HG02981 (cell line): ENCODE data around the gene NAT16.
"Not testable (repeated sequence)": the region's sequence is repeated elsewhere in the genome, so short reads cannot be mapped to it uniquely, and the experiment has no call there.

Experiments
- ATAC-seq: cut with Tn5 transposase; IDR thresholded peaks from one replicate; pipeline ENCODE4 v1.9.1; 2021; ENCODE audit warnings: mild to moderate bottlenecking, moderate library complexity; ENCODE audit not compliant: unreplicated experiment

The NAT16 gene

DNA sequence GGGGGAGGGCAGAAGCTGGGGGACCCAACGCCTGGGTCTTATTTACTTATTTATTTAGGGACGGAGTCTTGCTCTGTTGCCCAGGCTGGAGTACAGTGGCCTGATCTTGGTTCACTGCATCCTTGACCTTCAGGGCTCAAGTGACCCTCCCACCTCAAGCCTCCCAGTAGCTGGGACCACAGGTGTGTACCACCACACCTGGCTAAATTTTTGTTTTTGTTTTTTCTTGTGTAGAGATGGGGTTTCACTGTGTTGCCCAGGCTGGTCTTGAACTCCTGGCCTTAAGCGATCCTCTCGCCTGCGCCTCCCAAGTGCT lies 22.5 kb upstream of the NAT16 start:
- no peak for ATAC-seq

- no peak for ATAC-seq
Measured at GRCh38 chr7:101201695-101202602, 21.9 kb upstream of the NAT16 start.

DNA sequence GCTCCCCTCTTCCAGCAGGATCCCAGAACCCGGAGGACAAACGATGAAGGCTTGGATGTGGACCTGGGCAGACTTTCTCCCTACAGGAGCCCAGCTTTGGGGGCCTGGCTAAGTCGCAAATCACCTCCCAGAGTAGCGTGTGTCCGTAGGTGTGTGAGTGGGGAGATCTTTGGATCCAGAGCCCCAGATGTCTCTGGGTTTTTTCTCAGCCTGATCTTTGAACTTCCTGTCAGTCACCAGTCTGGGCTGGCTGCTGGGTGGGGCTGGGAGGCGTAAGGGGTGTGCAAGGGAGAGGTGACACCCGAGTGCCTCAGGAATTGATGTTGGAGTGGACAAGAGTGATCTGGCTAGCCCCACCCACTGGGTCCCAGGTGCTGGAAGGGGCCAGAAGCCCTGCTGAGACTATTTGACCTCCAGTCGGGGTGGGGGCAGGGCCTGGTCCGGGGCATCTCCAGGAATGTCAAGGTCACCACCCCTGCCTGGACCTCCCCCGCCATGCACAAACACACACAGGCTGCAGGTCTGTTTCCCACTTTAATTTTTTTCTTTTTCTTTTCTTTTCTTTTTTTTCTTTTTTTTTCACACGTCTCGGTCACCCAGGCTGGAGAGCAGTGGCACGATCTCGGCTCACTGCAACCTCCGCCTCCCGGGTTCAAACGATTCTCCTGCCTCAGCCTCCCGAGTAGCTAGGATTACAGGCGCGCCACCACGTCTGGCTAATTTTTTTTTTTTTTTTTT lies 20.9 kb upstream of the NAT16 start, which contains the start of gene MOGAT3:
MOGAT3 (minus strand) TSS at position 175 of the 738 bp plus-strand sequence. CDS start 182 bp downstream, outside the sequence.
- ATAC-seq, result no peak

DNA sequence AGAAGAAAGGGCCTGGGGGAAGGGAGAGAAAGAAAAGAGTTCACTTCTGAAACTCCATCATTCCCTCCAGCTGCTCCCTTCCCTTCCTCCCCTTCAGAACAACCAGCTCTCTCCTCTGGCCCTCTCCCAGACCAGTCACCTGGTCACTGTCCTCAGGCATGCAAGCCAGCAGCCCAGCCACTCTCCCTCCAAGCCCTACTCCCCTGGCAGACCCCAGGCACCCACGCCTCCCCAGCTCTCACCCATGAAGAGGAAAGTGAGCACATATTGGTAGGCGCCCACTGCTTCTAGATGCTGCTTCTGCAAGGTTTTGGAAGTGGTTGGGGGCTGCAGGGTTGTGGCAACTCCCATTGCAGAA lies 20.4 kb upstream of the NAT16 start:
- no peak for ATAC-seq

- ATAC-seq, result not testable (repeated sequence)
Measured at GRCh38 chr7:101199522-101199921, 19.4 kb upstream of the NAT16 start.

- no peak for ATAC-seq
Measured at GRCh38 chr7:101198476-101198875, 18.4 kb upstream of the NAT16 start.

DNA sequence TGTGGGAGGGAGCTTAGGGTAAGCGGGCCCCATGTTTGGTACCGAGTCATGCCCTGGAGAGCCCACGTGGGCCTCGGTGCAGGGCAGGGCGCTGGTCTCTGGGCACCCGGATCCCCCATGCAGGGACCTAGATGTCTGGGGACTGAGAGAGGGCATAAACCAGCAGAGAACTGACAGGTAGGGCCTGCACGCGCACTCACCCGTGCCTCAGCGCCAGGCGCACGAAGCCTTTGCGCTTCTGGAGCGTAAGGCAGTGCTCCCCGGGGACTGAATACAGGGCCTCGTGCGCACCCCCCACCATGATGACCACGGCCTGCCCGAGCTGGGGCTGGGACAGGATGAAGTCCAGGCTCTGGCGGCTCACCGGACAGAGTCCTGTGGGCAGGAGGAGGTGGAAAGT lies 17.9 kb upstream of the NAT16 start:
- ATAC-seq, result no peak

DNA sequence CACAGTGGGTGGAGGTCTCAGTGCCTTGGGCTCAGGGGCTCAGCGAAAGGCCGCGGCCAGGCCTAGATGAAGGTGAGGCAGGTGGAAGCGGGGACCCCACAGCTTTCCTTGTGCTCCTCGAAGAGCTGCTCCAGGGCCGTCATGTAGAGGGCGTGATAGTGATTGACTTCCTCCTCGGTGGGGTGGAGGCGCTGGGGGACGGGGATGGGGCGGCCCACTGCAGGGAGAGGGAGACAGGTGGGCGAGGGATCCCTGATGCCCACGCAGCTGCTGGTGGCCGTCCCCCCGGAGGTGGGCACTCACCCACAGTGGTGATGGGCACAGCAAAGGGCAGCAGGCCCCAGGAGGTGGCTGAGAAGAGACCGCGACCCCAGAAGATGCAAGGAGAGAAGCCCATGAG lies 15.8 kb upstream of the NAT16 start:
- ATAC-seq, result no peak

- no peak for ATAC-seq
Measured at GRCh38 chr7:101189109-101189508, 9.0 kb upstream of the NAT16 start.

- ATAC-seq, result no peak
Measured at GRCh38 chr7:101186844-101187428, 6.8 kb upstream of the NAT16 start.

DNA sequence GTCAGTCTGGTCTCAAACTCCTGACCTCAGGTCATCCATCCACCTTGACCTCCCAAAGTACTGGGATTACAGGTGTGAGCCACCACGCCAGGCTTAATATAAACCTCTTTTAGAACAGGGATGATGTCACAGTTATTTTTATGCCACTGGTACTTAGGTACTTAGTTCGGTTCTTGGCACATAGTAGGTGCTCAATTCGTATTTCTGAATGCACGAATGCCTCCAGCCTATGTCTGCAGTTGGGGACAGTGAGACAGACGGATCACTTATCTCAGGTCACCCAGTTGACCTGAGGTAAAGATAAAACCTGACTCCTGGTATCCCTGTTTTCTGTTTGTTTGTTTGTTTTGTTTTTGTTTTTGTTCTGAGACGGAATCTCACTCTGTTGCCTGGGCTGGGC lies 6.1 kb upstream of the NAT16 start:
- no peak for ATAC-seq

DNA sequence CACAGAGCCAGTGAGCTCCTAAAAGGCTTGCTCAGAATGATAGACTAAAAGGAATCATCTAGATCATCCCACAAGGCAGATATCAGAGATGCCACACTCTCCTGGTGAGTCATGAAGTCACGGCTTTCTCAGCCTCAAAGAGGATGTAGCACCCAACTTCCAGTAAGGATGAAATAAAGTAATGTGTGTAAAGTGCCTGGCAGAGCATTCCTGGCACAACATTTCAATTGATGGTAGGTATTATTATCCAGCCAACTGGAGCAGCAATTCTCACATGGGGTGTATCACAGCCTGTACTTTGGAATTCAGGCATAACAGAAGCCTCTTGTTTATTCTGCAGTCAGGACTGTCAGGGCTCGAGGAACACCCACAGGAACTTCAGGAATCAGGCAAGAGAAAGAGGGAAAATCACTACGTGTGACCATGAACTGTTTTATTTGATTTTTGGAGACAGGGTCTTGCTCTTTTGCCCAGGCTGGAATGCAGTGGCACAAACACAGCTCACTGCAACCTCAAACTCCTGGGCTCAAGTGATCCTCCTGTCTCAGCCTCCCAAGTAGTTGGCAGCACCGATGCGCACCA lies 5.3 kb upstream of the NAT16 start:
- ATAC-seq, result no peak

GRCh38 chr7:101179713-101180112 lies 380 bp downstream of the NAT16 start:
- no peak for ATAC-seq

GRCh38 chr7:101179117-101179516 lies 976 bp downstream of the NAT16 start:
- no peak for ATAC-seq

DNA sequence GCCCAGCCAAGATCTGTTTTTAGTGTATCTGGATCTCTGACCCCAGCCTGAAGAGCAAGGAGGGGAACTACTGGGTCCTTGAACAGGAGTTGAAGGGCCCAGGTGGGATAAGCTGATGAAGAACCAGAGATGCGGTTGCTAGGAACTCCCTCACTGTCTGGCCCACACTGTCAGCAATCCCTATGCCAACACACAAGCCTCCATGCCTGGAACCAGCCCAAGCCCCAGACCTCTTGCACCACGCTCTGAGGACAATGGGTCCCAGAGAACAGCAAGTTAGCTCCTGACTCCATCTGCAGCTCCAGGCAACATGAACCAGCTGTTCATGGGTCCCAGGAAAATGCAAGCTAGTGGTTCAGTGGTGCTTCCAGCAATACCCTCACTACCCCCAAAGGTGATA lies 2.4 kb downstream of the NAT16 start:
- ATAC-seq, result no peak

DNA sequence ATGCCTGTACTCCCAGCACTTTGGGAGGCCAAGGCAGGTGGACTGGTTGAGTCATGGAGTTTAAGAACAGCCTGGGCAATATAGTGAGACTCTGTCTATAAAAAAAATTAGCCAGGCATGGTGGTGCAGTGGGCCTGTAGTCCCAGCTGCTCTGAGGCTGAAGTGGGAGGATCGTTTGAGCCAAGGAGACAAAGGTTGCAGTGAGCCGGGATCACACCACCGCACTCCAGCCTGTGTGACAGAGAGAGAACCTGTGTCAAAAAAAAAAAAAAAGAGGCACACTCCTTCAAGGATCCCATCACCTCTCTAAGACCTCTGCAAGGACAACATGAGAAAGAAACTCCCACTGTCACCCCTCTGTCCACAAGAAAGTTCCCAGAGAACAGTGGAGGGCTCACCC lies 4.4 kb downstream of the NAT16 start:
- ATAC-seq, result no peak

GRCh38 chr7:101174322-101174854 lies 5.7 kb downstream of the NAT16 start:
- ATAC-seq, result no peak

- ATAC-seq, result peak; percentile 49
Measured at GRCh38 chr7:101173752-101174244, 6.3 kb downstream of the NAT16 start.

- no peak for ATAC-seq
Measured at GRCh38 chr7:101172854-101173751, 7.0 kb downstream of the NAT16 start.
